ENCODE measurements around the gene TCERG1L. TPM values are rescaled to one million over a fixed set of nuclear protein-coding genes. Genes with fewer than 3 reads are reported as not detected.

Gene TCERG1L
- polyA plus RNA-seq, 1 of the 3 experiments (the other 2 are of a cell fraction), result not detected

GRCh38 chr10:131270461-131271190, 40.9 kb downstream of the TCERG1L start:
- no peaks in the 10 kb centered on the region for H3F3A ChIP-seq (replicated peaks; ENCODE audit: insufficient read depth)
- POLR2A ChIA-PET, result no interaction called here
- peak; percentile 13 for DNase-seq

GRCh38 chr10:131269776-131270460, 41.6 kb downstream of the TCERG1L start:
- POLR2A ChIA-PET, result no interaction called here
- Histone ChIP-seq H4K20me1 (ENCODE audit: insufficient read depth) (no peaks in the 10 kb centered on the region), H3K27ac (ENCODE audit: low read depth in 2 of 2, low read length in 1 of 2) (no peak overlapping the region), H3F3A (replicated peaks; ENCODE audit: insufficient read depth) (no peaks in the 10 kb centered on the region), H3K4me3 (ENCODE audit: low read depth in 2 of 2, low read length in 1 of 2) (no peak overlapping the region), H3K9ac (no peak overlapping the region), H3K9me2 (no peaks in the 10 kb centered on the region), H3K4me2 (no peak overlapping the region), H3K4me1 (ENCODE audit: control insufficient read depth in 1 of 2, insufficient read depth in 2 of 2, low read depth in 1 of 2, low read length in 1 of 2) (peaks cover 0 to 3% of the 10 kb centered on the region in 2 experiments; a peak in 1 of 4 replicates), H3K27me3 (ENCODE audit: insufficient read depth) (no peaks in the 10 kb centered on the region), H3K36me3 (replicated peaks in 1 of 2; ENCODE audit: control insufficient read depth in 1 of 2, insufficient read depth in 2 of 2, low read length in 1 of 2) (no peaks in the 10 kb centered on the region), H3K79me2 (ENCODE audit: insufficient read depth) (no peaks in the 10 kb centered on the region), H2AFZ (ENCODE audit: low read depth) (no peak overlapping the region), H3K9me3 (no peaks in the 10 kb centered on the region)
- CTCF ChIA-PET, result no interaction called here
- WGBS (ENCODE audit: low lambda C conversion rate), result 27% methylated on average over 16 of the region's 17 CpGs
- no peak for TF ChIP-seq FOXJ3 (CRISPR knock-in tag; IDR thresholded peaks at IDR 0.05)
- TF ChIP-seq EP300 (IDR thresholded peaks at IDR 0.05; ENCODE audit: borderline replicate concordance in 1 of 2, low read depth in 1 of 2, low read length in 1 of 2), result no peak
- DNase-seq, result peak; percentile 32

More at GRCh38 chr10:131270461-131271190, 40.9 kb downstream of the TCERG1L start:
- no peaks in the 10 kb centered on the region for H4K20me1 ChIP-seq (ENCODE audit: insufficient read depth)
- no peak overlapping the region for H3K27ac ChIP-seq (ENCODE audit: low read depth in 2 of 2, low read length in 1 of 2)
- peaks cover 0 to 3% of the 10 kb centered on the region in 2 experiments; a peak in 1 of 4 replicates for H3K4me1 ChIP-seq (ENCODE audit: control insufficient read depth in 1 of 2, insufficient read depth in 2 of 2, low read depth in 1 of 2, low read length in 1 of 2)
- WGBS (ENCODE audit: low lambda C conversion rate), result 51% methylated on average over 11 of the region's 16 CpGs
- H3K9me3 ChIP-seq, result no peaks in the 10 kb centered on the region
- TF ChIP-seq MEF2A (IDR thresholded peaks at IDR 0.05; ENCODE audit: borderline replicate concordance, low read depth) (no peak), ZBTB33 (IDR thresholded peaks at IDR 0.05; ENCODE audit: borderline replicate concordance, low read depth) (no peak), FOXM1 (IDR thresholded peaks at IDR 0.05; ENCODE audit: low read depth) (no peak), FOSL2 (IDR thresholded peaks at IDR 0.05; ENCODE audit: borderline replicate concordance, low read depth) (no peak)
- CTCF ChIA-PET, result no interaction called here
- no peak overlapping the region for H3K4me3 ChIP-seq (ENCODE audit: low read depth in 2 of 2, low read length in 1 of 2)
- no peaks in the 10 kb centered on the region for H3K9me2 ChIP-seq
- H3K27me3 ChIP-seq (ENCODE audit: insufficient read depth), result no peaks in the 10 kb centered on the region
- no peaks in the 10 kb centered on the region for H3K79me2 ChIP-seq (ENCODE audit: insufficient read depth)
- H3K4me2 ChIP-seq, result no peak overlapping the region
- H3K36me3 ChIP-seq (replicated peaks in 1 of 2; ENCODE audit: control insufficient read depth in 1 of 2, insufficient read depth in 2 of 2, low read length in 1 of 2), result no peaks in the 10 kb centered on the region
- H2AFZ ChIP-seq (ENCODE audit: low read depth), result no peak overlapping the region
- no peak overlapping the region for H3K9ac ChIP-seq

- H3F3A ChIP-seq (replicated peaks; ENCODE audit: insufficient read depth), result no peaks in the 10 kb centered on the region
- no peaks in the 10 kb centered on the region for H4K20me1 ChIP-seq (ENCODE audit: insufficient read depth)
- CTCF ChIA-PET, result interaction anchor here (0.8 to 1.0 kb wide), 2 partner anchors 10 to 43 kb away, joined by 3 read pairs; no protein-coding TSS in a partner anchor
Measured at GRCh38 chr10:131267814-131268095, 43.8 kb downstream of the TCERG1L start.

More at GRCh38 chr10:131267814-131268095, 43.8 kb downstream of the TCERG1L start:
- no peaks in the 10 kb centered on the region for H3K9me3 ChIP-seq
- no peak overlapping the region for H3K4me3 ChIP-seq (ENCODE audit: low read depth in 2 of 2, low read length in 1 of 2)
- no peak overlapping the region for H3K9ac ChIP-seq
- no peak overlapping the region for H2AFZ ChIP-seq (ENCODE audit: low read depth)
- no peaks in the 10 kb centered on the region for H3K79me2 ChIP-seq (ENCODE audit: insufficient read depth)
- no peaks in the 10 kb centered on the region for H3K27me3 ChIP-seq (ENCODE audit: insufficient read depth)
- no peak overlapping the region for H3K27ac ChIP-seq (ENCODE audit: low read depth in 2 of 2, low read length in 1 of 2)
- WGBS (ENCODE audit: low lambda C conversion rate), result no CpG with 5 or more reads among the region's 6 CpGs
- TF ChIP-seq FOXM1 (IDR thresholded peaks at IDR 0.05; ENCODE audit: low read depth) (no peak), GABPA (IDR thresholded peaks at IDR 0.05; ENCODE audit: low read depth) (no peak), USF1 (IDR thresholded peaks at IDR 0.05; ENCODE audit: borderline replicate concordance, low read depth) (no peak), CHD2 (IDR thresholded peaks at IDR 0.05; ENCODE audit: low read length, partially characterized antibody) (no peak), TCF12 (IDR thresholded peaks at IDR 0.05) (no peak), SIN3A (IDR thresholded peaks at IDR 0.05; ENCODE audit: borderline replicate concordance, low read depth, low read length) (no peak), FOSL2 (IDR thresholded peaks at IDR 0.05; ENCODE audit: borderline replicate concordance, low read depth) (no peak), POLR2AphosphoS5 (IDR thresholded peaks at IDR 0.05; ENCODE audit: low read depth, low read length) (no peak), IRF3 (IDR thresholded peaks at IDR 0.05; ENCODE audit: low read depth, low read length) (no peak), ZBTB33 (IDR thresholded peaks at IDR 0.05; ENCODE audit: borderline replicate concordance, low read depth) (no peak)
- no peaks in the 10 kb centered on the region for H3K9me2 ChIP-seq
- H3K4me1 ChIP-seq (ENCODE audit: control insufficient read depth in 1 of 2, insufficient read depth in 2 of 2, low read depth in 1 of 2, low read length in 1 of 2), result peaks cover 0 to 3% of the 10 kb centered on the region in 2 experiments; a peak in 1 of 4 replicates
- DNase-seq, result no peak
- POLR2A ChIA-PET, result no interaction called here
- H3K36me3 ChIP-seq (replicated peaks in 1 of 2; ENCODE audit: control insufficient read depth in 1 of 2, insufficient read depth in 2 of 2, low read length in 1 of 2), result no peaks in the 10 kb centered on the region
- no peak overlapping the region for H3K4me2 ChIP-seq
